Spinal cord (tissue), 10 donors: ENCODE data around the gene MRPS27. TPM values are rescaled to one million over a fixed set of nuclear protein-coding genes. Genes with fewer than 3 reads are reported as not detected.

Experiments
- DNase-seq, 6 donors: peaks; one replicate each; pipeline versions ENCODE4 v3.0.0 to v3.0.0-alpha.2; 2013 to 2015; ENCODE audit warnings: low spot score in 6 of 6, low read depth in 4 of 6
- H3K27ac ChIP-seq: one replicate; pipeline ENCODE4 v1.5.1; 2013; ENCODE audit warnings: low read depth, low read length, control low read depth
- H3K27me3 ChIP-seq: one replicate; pipeline ENCODE4 v1.6.1; 2013; ENCODE audit warnings: low read length; ENCODE audit not compliant: control insufficient read depth, insufficient read depth
- H3K36me3 ChIP-seq: one replicate; pipeline ENCODE4 v1.6.1; 2013; ENCODE audit warnings: low read length; ENCODE audit not compliant: control insufficient read depth, insufficient read depth
- H3K4me1 ChIP-seq: one replicate; pipeline ENCODE4 v1.6.1; 2013; ENCODE audit warnings: low read length; ENCODE audit not compliant: control insufficient read depth, insufficient read depth
- H3K4me3 ChIP-seq: one replicate; pipeline ENCODE4 v1.5.1; 2013; ENCODE audit warnings: low read depth, low read length, control low read depth
- H3K9me3 ChIP-seq: one replicate; pipeline ENCODE4 v1.6.1; 2013; ENCODE audit warnings: low read length; ENCODE audit not compliant: control insufficient read depth, insufficient read depth
- WGBS: methylation state at CpG from one replicate; pipeline ENCODE4 v1.1.5; 2013; ENCODE audit warnings: missing lambda C conversion rate; ENCODE audit not compliant: insufficient coverage; 5-methylcytosine and 5-hydroxymethylcytosine counted together
- polyA plus RNA-seq, 2 donors: library from polyadenylated mRNA; unstranded; fragments of 120-200 nt; gene quantifications; one replicate each; pipeline ENCODE4 v1.2.1, GENCODE V29; 2013; ENCODE audit not compliant: insufficient read length in 2 of 2
- total RNA-seq, 2 donors: library from RNA; depleted of rRNA in 1 of 2; stranded (reverse); fragments of 120-200 nt in 1 of 2; fragments of >200 nt in 1 of 2; gene quantifications; one replicate each; pipeline versions ENCODE4 v1.2.3 to v1.2.4, GENCODE V29; 2013 to 2014
- donor health status: healthy.

Gene MRPS27
- total and polyA plus RNA-seq, 4 donors, result 49.4 to 58.8 (median 51.8) TPM

DNA sequence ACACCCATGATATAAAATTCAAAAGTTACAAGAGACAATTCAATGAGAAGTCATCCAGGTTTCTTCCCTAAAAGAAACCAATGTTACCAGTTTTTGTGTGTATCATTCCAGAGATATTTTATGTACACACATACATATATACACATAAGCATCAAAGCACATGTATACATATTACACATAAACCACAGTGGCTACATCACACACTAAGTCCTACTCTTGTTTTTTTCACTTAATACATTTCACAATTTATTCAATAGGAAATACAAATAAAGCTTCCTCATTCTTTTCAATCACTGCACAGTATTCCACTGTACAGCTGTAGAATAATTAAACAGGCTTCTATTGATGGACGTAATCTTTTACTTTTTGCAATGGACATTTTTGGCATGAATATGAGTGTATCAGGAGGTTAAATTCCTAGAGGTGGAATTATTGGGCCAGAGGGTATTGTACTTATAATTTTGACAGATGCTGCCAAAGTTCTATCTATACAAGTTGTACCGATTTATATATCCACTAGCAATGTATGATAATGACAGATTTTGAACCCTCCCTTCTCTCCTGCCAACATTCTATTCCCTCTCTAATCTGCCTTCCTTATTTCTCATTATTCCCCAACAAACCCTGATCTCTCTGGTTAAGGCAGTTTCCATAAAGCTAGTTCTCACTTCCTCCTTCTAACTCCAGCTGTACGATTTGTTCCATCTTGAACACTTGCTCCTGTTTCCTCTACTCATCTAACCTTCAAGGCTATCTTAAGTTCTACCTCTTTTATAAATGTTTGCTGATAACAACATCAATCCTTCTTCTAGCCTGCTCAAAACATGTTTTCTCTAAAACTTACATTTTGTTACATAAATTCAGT, 35.2 kb downstream of the MRPS27 start:
- Histone ChIP-seq H3K4me3 (no peak overlapping the region), H3K27me3 (no peaks in the 10 kb centered on the region), H3K27ac (no peak overlapping the region), H3K36me3 (no peaks in the 10 kb centered on the region), H3K9me3 (no peaks in the 10 kb centered on the region), H3K4me1 (peaks cover 3% of the 10 kb centered on the region)
- 70% methylated on average over 2 of the region's 3 CpGs for WGBS
- no peak for DNase-seq

DNA sequence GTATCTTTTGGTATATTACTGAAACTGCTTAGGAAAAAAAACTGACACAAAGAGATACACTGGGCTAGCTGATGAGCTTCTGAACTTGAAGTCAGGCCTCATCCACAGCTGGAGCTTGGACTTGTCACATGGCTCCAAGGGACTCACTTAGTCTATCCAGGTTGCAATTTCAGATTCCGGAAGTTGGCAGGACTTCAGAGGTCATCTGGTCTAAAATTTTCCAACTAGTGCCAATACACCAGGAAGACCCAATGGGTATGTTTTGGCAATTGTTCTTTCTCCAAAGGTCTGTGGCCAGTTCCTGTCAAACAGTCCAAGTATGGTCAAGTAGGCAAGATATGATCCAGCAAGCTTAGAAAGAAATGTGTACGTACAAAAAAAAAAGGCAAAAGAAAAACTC, 36.7 kb downstream of the MRPS27 start:
- no peak overlapping the region for H3K4me3 ChIP-seq
- no peak for DNase-seq
- H3K9me3 ChIP-seq, result no peaks in the 10 kb centered on the region
- H3K4me1 ChIP-seq, result no peaks in the 10 kb centered on the region
- H3K27me3 ChIP-seq, result no peaks in the 10 kb centered on the region
- WGBS, result no CpG with 5 or more reads among the region's 2 CpGs
- H3K36me3 ChIP-seq, result no peaks in the 10 kb centered on the region
- no peak overlapping the region for H3K27ac ChIP-seq

DNA sequence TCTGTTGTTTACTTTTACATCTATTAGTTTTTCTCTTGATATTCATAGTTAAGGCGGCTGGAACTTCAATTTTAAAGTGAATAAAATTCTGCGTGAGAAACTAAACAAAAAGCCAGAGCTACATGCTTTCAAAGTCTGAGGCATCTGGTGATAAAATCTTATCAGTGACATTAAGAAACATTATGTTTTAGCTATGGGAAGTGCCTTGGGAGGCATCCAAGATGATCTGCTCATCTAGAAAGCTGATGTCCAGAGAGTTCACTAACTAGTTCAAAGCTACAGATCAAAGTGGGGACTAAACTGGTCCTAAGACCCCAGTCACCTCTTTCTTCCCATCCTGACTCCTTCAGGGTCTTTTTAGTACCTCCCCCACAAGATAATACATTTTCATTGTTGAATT, 37.2 kb downstream of the MRPS27 start:
- no peaks in the 10 kb centered on the region for H3K36me3 ChIP-seq
- WGBS, result no CpG with 5 or more reads among the region's 2 CpGs
- no peaks in the 10 kb centered on the region for H3K9me3 ChIP-seq
- H3K27me3 ChIP-seq, result no peaks in the 10 kb centered on the region
- DNase-seq, result no peak
- H3K27ac ChIP-seq, result no peak overlapping the region
- H3K4me3 ChIP-seq, result no peak overlapping the region
- no peaks in the 10 kb centered on the region for H3K4me1 ChIP-seq

DNA sequence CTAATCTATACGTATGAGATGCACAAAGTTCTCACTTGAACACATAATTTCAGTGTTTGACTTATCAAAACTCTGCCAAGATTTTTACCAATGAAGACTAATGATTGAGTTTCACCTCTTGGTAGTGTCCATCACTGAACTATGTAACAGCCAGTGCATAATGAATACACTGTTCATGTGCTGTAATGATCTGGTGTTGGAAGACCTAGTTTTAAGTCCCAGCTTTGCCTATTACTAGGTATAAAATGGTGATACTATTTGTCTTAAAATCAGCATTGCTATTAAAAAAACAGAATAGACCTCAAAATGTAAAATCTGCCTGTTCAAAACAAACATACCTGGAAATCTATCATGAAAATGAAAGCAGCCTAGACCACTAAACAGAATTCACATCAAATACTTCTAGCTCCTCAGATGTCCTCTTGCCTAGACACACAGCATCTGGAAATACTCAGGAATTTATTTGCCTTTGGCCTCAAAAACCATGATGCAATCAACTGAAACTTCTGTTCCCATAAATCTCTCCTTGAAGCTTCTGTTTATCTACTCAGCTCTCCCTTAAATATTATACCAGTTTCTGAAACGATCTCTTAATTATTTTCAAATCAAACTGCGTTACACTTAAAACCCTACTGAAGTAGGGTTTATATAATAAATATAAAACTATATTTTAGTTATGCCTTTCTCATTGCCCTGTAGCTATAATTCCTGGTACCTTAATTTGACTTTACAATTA, 38.1 kb downstream of the MRPS27 start:
- DNase-seq, result peak in 1 of 6 donors; percentile 23
- H3K36me3 ChIP-seq, result no peaks in the 10 kb centered on the region
- H3K9me3 ChIP-seq, result no peaks in the 10 kb centered on the region
- H3K27ac ChIP-seq, result peak overlapping the region; percentile 10
- H3K27me3 ChIP-seq, result no peaks in the 10 kb centered on the region
- WGBS, result no CpG with 5 or more reads among the region's 3 CpGs
- H3K4me3 ChIP-seq, result no peak overlapping the region
- no peaks in the 10 kb centered on the region for H3K4me1 ChIP-seq

DNA sequence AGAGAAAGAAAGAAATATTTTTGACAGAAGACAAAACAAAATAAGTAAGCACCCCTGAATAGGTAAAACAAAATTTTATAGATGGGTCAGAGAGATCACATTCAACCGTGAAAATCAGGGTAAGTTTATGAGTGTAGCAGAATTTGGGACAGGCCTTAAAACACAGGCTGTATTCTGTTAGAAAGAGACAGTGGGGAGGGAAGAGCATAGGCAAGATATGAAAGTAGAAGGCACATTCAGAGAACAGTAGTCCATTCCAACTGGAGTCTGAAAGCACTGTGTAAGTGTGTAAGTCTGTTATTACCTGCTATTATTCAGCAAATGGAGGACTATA, 38.6 kb downstream of the MRPS27 start:
- Histone ChIP-seq H3K4me1 (no peaks in the 10 kb centered on the region), H3K27me3 (no peaks in the 10 kb centered on the region), H3K36me3 (no peaks in the 10 kb centered on the region), H3K27ac (peak overlapping the region; percentile 10), H3K9me3 (peaks cover 2% of the 10 kb centered on the region), H3K4me3 (no peak overlapping the region)
- 78% methylated on average over 1 of the region's 1 CpG for WGBS
- DNase-seq, result no peak

DNA sequence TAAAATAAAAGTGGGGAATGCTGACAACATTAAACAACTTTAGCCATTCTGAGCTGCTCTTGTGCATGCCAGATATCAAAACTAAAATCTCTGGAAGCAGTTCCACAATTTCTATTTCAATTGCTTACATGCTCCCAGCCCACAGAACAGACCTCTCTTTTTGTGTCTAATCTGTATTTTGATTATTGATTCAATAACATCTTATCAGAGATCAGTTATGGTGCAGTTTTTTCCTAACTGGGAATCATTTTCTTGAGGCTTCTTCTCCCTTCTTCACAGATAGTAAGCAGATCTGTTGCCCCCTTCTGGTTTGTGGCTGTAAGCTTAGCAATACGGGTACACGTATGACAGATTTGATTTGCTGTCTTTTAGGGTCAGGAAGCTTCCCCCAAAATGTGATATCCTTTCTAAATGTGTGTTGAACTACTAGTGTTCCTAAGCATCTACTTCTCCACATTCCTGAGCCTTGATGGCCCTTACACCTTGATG, 39.4 kb downstream of the MRPS27 start:
- Histone ChIP-seq H3K9me3 (peaks cover 4% of the 10 kb centered on the region), H3K36me3 (no peaks in the 10 kb centered on the region), H3K4me1 (no peaks in the 10 kb centered on the region), H3K27me3 (no peaks in the 10 kb centered on the region), H3K27ac (no peak overlapping the region), H3K4me3 (no peak overlapping the region)
- DNase-seq, result peak in 2 of 6 donors; percentile 70 to 74
- no CpG with 5 or more reads among the region's 2 CpGs for WGBS

DNA sequence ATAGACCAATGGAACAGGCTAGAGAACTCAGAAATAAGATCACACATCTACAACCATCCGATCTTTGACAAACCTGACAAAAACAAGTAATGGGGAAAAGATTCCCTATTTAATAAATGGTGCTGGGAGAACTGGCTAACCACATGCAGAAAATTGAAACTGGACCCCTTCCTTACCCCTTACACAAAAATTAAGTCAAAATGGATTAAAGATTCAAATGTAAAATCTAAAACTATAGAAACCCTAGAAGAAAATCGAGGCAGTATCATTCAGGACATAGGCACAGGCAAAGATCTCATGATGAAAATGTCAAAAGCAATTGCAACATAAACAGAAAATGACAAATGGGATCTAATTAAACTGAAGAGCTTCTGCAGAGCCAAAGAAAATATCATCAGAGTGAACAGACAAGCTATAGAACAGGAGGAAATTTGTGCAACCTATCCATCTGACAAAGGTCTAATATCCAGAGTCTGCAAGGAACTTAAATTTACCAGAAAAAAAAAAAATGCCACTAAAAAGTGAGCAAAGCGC, 43.8 kb downstream of the MRPS27 start:
- Histone ChIP-seq H3K4me3 (no peak overlapping the region), H3K4me1 (no peaks in the 10 kb centered on the region), H3K27me3 (no peaks in the 10 kb centered on the region), H3K27ac (no peak overlapping the region), H3K36me3 (no peaks in the 10 kb centered on the region), H3K9me3 (peaks cover 4% of the 10 kb centered on the region)
- DNase-seq, result no peak
- no CpG with 5 or more reads among the region's 3 CpGs for WGBS

DNA sequence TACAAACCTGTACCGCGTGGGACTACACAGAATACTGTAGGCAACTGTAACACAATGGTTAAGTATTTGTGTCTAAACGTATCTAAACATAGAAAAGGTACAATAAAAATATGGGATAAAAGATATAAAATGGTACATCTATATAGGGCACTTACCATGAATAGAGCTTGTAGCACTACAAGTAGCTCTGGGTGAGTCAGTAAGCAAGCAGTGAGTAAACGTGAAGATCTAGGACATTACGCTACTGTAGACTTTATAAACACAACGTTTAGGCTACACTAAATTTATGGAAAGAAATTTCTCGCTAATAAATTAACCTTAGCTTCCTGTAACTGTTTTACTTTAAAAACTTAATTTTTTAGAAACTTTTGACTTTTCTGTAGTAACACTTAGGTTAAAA, 46.5 kb downstream of the MRPS27 start:
- WGBS, result no CpG with 5 or more reads among the region's 7 CpGs
- Histone ChIP-seq H3K36me3 (no peaks in the 10 kb centered on the region), H3K9me3 (peaks cover 4% of the 10 kb centered on the region), H3K27ac (no peak overlapping the region), H3K4me3 (no peak overlapping the region), H3K4me1 (no peaks in the 10 kb centered on the region), H3K27me3 (no peaks in the 10 kb centered on the region)
- no peak for DNase-seq

DNA sequence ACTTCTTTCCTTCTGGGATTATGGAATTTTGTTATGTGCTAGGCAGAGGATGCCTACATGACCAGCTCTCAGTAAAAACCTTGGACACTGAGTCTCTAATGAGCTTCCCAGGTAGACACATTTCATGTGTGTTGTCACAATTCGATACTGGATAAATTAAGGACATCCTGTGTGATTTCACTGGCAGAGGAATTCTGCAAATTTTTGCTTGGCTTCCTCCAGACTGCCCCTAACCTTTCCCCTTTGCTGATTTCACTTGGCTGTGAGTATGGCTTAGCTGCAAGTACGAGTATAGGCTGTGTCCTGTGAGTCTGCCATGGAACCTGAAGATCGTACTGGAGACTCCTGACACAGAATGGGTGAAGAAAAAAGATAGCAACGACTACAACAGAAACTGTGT, 47.6 kb downstream of the MRPS27 start:
- no peak overlapping the region for H3K27ac ChIP-seq
- DNase-seq, result no peak
- WGBS, result no CpG with 5 or more reads among the region's 4 CpGs
- H3K9me3 ChIP-seq, result peaks cover 4% of the 10 kb centered on the region
- H3K4me3 ChIP-seq, result no peak overlapping the region
- no peaks in the 10 kb centered on the region for H3K36me3 ChIP-seq
- no peaks in the 10 kb centered on the region for H3K4me1 ChIP-seq
- H3K27me3 ChIP-seq, result no peaks in the 10 kb centered on the region
